Measurements from ENCODE around the gene ZBTB38. TPM values are rescaled to one million over a fixed set of nuclear protein-coding genes. Genes with fewer than 3 reads are reported as not detected.

ZBTB38 gene
- total and polyA plus RNA-seq, 2 donors from 2014 or later = 8.6 to 113 TPM

DNA sequence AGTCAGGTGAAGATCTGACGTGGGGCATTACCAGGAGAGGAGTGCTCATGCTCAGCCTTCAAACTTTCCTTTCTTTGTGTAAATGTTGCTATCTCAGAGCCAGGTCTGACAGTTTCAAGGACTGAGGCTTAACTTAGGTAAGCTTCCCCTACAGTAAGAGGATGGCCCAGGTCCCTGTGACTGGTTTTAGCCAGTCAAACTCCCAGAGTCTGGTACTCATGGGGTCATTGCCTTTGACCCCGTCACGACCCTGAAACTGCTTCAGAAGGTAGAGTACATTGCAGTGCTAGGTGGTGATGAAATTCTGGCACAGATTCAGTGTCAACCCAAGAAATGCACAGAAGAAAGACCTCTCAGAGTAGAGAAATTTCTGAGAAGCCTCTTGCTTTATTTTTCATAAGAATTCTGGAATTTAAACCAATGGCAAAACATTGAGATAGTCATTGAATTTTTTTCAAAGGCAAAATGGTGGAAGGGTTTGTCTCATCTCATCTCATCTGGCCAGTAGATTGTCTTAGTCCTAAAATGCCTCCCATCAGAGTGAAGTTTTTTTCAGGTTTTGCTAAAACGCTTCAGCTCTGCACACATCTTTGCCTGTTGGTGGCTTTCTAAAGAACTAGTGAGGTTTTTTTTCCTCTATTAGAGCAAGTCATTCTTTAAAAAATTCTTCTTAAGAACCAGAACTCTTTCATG is 23.1 kb downstream of the ZBTB38 start:
- DNase-seq = no peak
- peaks cover 0 to 3% (median 2%) of the 10 kb centered on the region in 3 donors for H3K4me1 ChIP-seq (ENCODE audit: control insufficient read depth in 2 of 3, insufficient read depth in 2 of 3, low read depth in 1 of 3, low read length in 3 of 3)
- peaks cover 0 to 3% (median under 1%) of the 10 kb centered on the region in 3 donors for H3K9me3 ChIP-seq (ENCODE audit: control insufficient read depth in 2 of 3, insufficient read depth in 1 of 3, low read length in 3 of 3)

DNA sequence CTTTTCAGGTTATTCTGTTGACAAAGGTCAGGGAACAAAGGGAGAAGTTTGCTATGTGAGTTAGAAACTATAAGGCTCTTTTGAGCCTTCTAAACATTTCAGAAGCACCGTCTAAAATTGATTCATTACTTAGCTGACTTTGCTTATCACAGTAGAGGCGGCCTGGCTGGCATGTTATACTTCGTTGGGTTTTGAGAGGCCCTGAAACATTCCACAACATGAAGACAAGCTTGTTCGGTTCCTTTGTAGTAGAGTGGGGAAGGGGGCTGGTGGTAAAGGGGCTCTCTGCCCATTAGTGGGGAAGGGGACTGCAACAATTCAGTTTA is 23.6 kb downstream of the ZBTB38 start:
- no peak for FAIRE-seq

More for the DNA sequence above, 23.1 kb downstream of the ZBTB38 start:
- intact Hi-C loops (cut with DNase I) = no loop called here
- no peak overlapping the region for H3K27ac ChIP-seq (ENCODE audit: low read depth in 2 of 2, low read length in 2 of 2)
- H3K4me3 ChIP-seq (ENCODE audit: low read length in 3 of 3) = no peak overlapping the region
- TF ChIP-seq, protein P1, sequence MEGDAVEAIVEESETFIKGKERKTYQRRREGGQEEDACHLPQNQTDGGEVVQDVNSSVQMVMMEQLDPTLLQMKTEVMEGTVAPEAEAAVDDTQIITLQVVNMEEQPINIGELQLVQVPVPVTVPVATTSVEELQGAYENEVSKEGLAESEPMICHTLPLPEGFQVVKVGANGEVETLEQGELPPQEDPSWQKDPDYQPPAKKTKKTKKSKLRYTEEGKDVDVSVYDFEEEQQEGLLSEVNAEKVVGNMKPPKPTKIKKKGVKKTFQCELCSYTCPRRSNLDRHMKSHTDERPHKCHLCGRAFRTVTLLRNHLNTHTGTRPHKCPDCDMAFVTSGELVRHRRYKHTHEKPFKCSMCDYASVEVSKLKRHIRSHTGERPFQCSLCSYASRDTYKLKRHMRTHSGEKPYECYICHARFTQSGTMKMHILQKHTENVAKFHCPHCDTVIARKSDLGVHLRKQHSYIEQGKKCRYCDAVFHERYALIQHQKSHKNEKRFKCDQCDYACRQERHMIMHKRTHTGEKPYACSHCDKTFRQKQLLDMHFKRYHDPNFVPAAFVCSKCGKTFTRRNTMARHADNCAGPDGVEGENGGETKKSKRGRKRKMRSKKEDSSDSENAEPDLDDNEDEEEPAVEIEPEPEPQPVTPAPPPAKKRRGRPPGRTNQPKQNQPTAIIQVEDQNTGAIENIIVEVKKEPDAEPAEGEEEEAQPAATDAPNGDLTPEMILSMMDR (IDR thresholded peaks at IDR 0.05; ENCODE audit: borderline replicate concordance, extremely low read depth, insufficient read depth) = no peak
- FAIRE-seq = no peak
- no peaks in the 10 kb centered on the region for H3K27me3 ChIP-seq (ENCODE audit: control insufficient read depth, insufficient read depth, low read length)
- no peak overlapping the region for H3K9ac ChIP-seq (ENCODE audit: low read length in 3 of 3)
- H3K36me3 ChIP-seq (ENCODE audit: control insufficient read depth in 2 of 3, insufficient read depth in 3 of 3, low read length in 3 of 3) = peaks cover 0 to 3% (median 0%) of the 10 kb centered on the region in 3 donors

DNA sequence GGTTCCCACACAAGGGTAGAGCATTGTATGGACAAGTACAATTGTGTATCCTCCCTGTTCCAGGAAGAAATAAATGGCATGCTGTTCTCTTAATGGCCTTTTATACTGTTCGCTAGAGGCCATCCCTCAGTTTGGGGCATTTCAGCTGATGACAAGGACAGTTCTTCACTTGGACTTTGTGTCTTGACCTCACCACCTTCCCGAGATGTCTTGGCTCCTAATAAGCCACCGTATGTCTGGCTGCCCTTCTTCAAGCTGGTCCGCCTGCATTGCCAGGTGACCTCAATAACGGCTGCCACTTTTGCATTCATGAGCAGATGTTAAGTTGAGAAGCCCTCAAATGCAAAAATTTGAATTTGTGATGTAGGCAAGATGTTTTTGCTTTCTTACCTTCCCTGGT is 24.1 kb downstream of the ZBTB38 start:
- intact Hi-C loops (cut with DNase I) = no loop called here
- no peaks in the 10 kb centered on the region for H3K27me3 ChIP-seq (ENCODE audit: control insufficient read depth, insufficient read depth, low read length)
- H3K9me3 ChIP-seq (ENCODE audit: control insufficient read depth in 2 of 3, insufficient read depth in 1 of 3, low read length in 3 of 3) = peaks cover 0 to 4% (median 3%) of the 10 kb centered on the region in 3 donors
- FAIRE-seq = no peak
- peaks cover 0 to 8% (median 8%) of the 10 kb centered on the region in 3 donors for H3K36me3 ChIP-seq (ENCODE audit: control insufficient read depth in 2 of 3, insufficient read depth in 3 of 3, low read length in 3 of 3)
- H3K9ac ChIP-seq (ENCODE audit: low read length in 3 of 3) = no peak overlapping the region
- H3K27ac ChIP-seq (ENCODE audit: low read depth in 2 of 2, low read length in 2 of 2) = no peak overlapping the region
- DNase-seq = no peak
- no peak overlapping the region for H3K4me3 ChIP-seq (ENCODE audit: low read length in 3 of 3)
- TF ChIP-seq, protein P1 (IDR thresholded peaks at IDR 0.05; ENCODE audit: borderline replicate concordance, extremely low read depth, insufficient read depth) = no peak
- H3K4me1 ChIP-seq (ENCODE audit: control insufficient read depth in 2 of 3, insufficient read depth in 2 of 3, low read depth in 1 of 3, low read length in 3 of 3) = peaks cover 0 to 2% (median 0%) of the 10 kb centered on the region in 3 donors

More for the DNA sequence above, 23.6 kb downstream of the ZBTB38 start:
- Histone ChIP-seq H3K27me3 (ENCODE audit: control insufficient read depth, insufficient read depth, low read length) (no peaks in the 10 kb centered on the region), H3K4me3 (ENCODE audit: low read length in 3 of 3) (no peak overlapping the region), H3K9me3 (ENCODE audit: control insufficient read depth in 2 of 3, insufficient read depth in 1 of 3, low read length in 3 of 3) (peaks cover 0 to 3% (median 3%) of the 10 kb centered on the region in 3 donors), H3K4me1 (ENCODE audit: control insufficient read depth in 2 of 3, insufficient read depth in 2 of 3, low read depth in 1 of 3, low read length in 3 of 3) (peaks cover 0 to 2% (median 0%) of the 10 kb centered on the region in 3 donors), H3K36me3 (ENCODE audit: control insufficient read depth in 2 of 3, insufficient read depth in 3 of 3, low read length in 3 of 3) (peaks cover 0 to 8% (median 4%) of the 10 kb centered on the region in 3 donors), H3K27ac (ENCODE audit: low read depth in 2 of 2, low read length in 2 of 2) (no peak overlapping the region), H3K9ac (ENCODE audit: low read length in 3 of 3) (no peak overlapping the region)
- DNase-seq = peak in 1 of 5 donors; percentile 49
- intact Hi-C loops (cut with DNase I) = no loop called here
- TF ChIP-seq, protein P1 (IDR thresholded peaks at IDR 0.05; ENCODE audit: borderline replicate concordance, extremely low read depth, insufficient read depth) = no peak
